Measurements from ENCODE around the gene ANKRD18A. TPM values are rescaled to one million over a fixed set of nuclear protein-coding genes. Genes with fewer than 3 reads are reported as not detected.

The ANKRD18A gene
- total and polyA plus RNA-seq, 12 donors, result 0.22 to 5.5 (median 2.8) TPM

DNA sequence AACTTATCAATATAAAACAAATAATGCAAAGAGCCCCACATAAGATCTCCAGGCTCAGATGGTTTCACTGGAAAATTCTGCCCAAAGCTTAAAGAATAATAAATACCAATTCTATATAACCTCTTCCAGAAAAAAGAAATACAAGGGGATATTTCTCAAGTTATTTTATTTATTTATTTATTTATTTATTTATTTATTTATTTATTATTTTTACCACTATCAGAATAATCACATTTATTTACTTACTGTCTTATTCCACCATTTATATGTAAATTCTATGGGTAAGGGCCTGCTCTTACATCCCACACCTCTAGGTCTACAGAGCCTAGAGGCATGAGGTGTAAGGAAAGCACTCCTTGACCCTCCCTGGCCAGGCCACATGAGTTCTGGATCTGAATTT lies 91.1 kb downstream of the ANKRD18A start:
- no peak for ATAC-seq
- no peak overlapping the region for H3K27ac ChIP-seq
- H3K4me1 ChIP-seq, result no peaks in the 10 kb centered on the region
- no peak overlapping the region for H3K4me3 ChIP-seq
- TF ChIP-seq, protein P1, sequence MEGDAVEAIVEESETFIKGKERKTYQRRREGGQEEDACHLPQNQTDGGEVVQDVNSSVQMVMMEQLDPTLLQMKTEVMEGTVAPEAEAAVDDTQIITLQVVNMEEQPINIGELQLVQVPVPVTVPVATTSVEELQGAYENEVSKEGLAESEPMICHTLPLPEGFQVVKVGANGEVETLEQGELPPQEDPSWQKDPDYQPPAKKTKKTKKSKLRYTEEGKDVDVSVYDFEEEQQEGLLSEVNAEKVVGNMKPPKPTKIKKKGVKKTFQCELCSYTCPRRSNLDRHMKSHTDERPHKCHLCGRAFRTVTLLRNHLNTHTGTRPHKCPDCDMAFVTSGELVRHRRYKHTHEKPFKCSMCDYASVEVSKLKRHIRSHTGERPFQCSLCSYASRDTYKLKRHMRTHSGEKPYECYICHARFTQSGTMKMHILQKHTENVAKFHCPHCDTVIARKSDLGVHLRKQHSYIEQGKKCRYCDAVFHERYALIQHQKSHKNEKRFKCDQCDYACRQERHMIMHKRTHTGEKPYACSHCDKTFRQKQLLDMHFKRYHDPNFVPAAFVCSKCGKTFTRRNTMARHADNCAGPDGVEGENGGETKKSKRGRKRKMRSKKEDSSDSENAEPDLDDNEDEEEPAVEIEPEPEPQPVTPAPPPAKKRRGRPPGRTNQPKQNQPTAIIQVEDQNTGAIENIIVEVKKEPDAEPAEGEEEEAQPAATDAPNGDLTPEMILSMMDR (IDR thresholded peaks at IDR 0.05), result no peak
- intact Hi-C loops (cut with DNase I), result no loop called here
- H3K27me3 ChIP-seq, result peaks cover 0 to 29% (median 13%) of the 10 kb centered on the region in 7 donors
- H3K9me3 ChIP-seq, result peaks cover 0 to 19% (median 0%) of the 10 kb centered on the region in 11 donors
- DNase-seq, result no peak
- no peaks in the 10 kb centered on the region for H3K36me3 ChIP-seq

DNA sequence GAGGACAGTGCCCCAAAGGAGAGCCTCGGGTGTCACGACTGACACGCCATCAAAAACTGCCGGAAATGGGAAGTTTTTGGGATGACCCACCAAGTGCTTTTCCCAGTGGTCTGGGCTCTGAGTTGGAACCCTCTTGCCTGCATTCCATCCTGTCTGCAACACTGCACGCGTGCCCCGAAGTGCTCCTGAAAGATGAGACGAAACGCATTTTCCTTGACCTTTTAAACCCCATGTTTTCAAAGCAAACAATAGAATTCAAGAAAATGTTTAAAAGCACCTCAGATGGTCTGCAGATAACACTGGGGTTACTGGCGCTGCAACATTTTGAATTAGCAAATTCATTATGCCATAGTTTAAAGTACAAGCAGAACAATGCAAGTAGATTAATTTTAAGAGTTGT lies 92.9 kb downstream of the ANKRD18A start:
- no peaks in the 10 kb centered on the region for H3K4me1 ChIP-seq
- H3K27me3 ChIP-seq, result peaks cover 0 to 39% (median 13%) of the 10 kb centered on the region in 7 donors
- peaks cover 0 to 19% (median 0%) of the 10 kb centered on the region in 11 donors for H3K9me3 ChIP-seq
- intact Hi-C loops (cut with DNase I), result no loop called here
- H3K36me3 ChIP-seq, result no peaks in the 10 kb centered on the region
- 69 to 70% methylated on average over 10 of the region's 10 CpGs for WGBS, 2 donors
- ATAC-seq, result no peak
- no peak overlapping the region for H3K27ac ChIP-seq
- no peak for DNase-seq
- H3K4me3 ChIP-seq, result no peak overlapping the region
- TF ChIP-seq, protein P1 (IDR thresholded peaks at IDR 0.05), result no peak

DNA sequence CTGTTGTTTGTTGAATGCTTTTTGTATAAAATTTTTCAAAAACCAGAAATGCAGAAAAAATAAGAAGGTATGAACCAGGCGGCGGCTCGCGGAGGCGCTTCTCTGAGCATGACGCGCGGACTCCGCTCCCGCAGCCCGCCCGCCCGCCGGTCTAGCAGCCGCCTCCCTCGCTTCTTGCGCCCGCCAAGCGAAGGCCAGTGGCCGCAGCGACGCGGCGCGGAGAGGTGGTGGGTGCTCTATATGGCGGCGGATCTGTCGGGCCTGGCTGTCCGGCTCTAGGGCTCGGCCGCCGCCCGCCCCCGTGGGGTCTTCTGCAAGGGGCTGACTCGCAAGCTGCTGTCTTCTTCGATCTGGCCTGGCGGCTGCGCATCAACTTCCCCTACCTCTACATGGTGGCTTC lies 93.8 kb downstream of the ANKRD18A start:
- no peak for DNase-seq
- TF ChIP-seq, protein P1 (IDR thresholded peaks at IDR 0.05), result no peak
- H3K27ac ChIP-seq, result no peak overlapping the region
- WGBS, 2 donors, result 45 to 72% methylated on average over 38 of the region's 38 CpGs
- no peaks in the 10 kb centered on the region for H3K36me3 ChIP-seq
- H3K4me3 ChIP-seq, result no peak overlapping the region
- ATAC-seq, result no peak
- intact Hi-C loops (cut with DNase I), result no loop called here
- peaks cover 0 to 39% (median 13%) of the 10 kb centered on the region in 7 donors for H3K27me3 ChIP-seq
- peaks cover 0 to 18% (median 0%) of the 10 kb centered on the region in 11 donors for H3K9me3 ChIP-seq
- no peaks in the 10 kb centered on the region for H3K4me1 ChIP-seq

DNA sequence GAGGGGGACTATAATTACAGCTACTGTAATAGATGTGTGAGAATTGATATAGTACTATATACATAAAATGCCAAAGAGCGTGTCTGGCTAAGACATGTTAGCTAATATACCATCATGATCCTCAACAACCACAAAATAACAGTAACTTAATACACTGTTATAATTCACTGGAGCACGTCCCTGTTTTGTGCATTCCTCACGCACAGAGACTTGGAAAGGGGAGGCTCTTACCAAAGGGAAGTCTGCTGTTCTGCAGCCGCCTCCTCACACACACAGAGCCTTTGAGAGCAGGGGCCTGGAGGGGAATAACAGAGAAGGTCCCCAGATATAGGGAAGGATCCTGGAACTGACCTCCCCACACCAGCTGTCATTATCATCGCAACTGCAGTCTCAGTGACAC lies 97.3 kb downstream of the ANKRD18A start:
- ATAC-seq (no peak), DNase-seq (no peak)
- H3K36me3 ChIP-seq, result no peaks in the 10 kb centered on the region
- H3K9me3 ChIP-seq, result no peaks in the 10 kb centered on the region
- intact Hi-C loops (cut with DNase I), result no loop called here
- WGBS, 2 donors, result 66 to 70% methylated on average over 5 of the region's 5 CpGs
- no peaks in the 10 kb centered on the region for H3K4me1 ChIP-seq
- no peak overlapping the region for H3K27ac ChIP-seq
- TF ChIP-seq, protein P1 (IDR thresholded peaks at IDR 0.05), result no peak
- H3K27me3 ChIP-seq, result peaks cover 0 to 39% (median 13%) of the 10 kb centered on the region in 7 donors
- no peak overlapping the region for H3K4me3 ChIP-seq
